Measurements from ENCODE around the gene WWP2.

WWP2 gene

DNA sequence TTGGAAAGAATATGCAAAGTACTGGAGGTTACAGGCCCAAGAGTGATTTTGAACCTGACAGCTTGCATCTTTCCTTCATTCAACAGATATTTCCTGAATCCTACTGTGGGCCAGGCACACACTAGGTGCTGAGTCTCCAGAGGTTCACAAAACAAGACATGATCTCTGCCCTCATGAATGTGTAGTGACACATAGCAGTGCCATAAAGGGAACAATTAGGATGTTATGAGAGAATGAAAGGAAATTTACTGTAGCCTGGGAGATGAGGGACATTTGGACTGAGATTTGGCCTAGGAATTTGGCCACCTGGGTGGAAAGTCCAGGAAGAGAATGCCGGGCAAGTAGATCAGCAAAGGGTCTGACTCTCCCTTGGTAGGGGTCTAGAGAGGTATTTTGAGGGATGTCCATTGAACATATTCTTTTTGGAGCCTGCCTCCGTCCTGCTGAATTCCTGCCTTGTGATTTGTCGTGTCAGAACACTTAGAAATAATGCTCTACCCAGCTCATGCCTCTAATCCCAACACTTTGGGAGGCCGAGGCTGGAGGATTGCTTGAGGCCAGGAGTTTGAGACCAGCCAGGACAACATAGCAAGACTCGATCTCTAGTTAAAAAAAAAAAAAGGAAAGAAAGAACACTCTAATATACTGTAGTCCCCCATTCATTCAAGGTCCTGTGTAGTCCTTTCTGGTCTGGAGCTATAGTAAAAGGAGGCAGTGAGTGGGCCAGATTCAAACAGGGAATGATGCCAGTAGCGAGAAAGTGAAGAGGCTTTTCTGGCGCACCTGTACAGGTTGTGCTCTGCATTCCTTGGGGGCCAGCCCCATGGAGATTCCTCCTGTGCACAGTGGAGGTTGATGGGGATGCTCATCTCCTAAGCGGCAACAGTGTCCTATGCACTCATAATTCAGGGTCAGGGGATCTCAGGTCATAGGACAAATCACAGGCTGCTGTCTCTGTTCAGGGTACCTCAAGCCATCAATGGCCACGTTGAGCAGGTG, 98.4 kb downstream of the WWP2 start:
- DNase-seq = no peak

DNA sequence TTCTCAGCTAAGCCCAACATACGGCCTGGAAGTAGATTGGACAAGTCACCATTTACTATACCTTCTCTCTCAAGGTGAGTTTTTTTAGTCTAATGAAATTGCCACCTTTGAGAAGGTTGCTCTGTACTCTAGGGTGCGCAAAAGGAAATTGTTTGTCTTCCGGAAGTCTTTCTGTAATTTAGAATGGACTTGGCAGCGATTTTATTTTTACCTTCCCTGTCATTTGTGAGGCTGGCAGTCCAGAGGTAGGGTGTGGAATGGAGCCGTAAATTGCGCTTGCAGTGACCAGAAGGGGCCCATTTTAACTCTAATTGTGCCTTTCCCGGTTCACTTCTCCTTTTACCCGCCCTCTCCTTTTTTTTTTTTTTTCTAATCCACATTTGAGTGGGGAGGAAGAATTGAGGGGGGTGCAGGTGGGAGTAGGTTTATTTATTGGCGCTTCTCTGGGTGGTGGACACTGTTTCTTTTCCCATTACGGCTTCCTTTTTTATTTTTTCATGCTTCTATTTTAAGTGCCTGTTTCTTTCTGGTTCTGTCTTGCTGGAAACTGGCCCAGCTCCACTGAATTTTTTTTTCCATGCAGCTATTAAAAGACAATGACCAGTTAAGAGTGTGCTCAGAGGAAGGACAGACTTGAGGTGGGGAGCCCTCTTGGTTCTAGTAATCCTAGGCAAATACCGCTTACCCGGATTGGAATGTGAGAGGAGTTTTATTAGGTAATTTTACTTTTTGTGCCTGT, 99.3 kb downstream of the WWP2 start:
- DNase-seq = no peak

DNA sequence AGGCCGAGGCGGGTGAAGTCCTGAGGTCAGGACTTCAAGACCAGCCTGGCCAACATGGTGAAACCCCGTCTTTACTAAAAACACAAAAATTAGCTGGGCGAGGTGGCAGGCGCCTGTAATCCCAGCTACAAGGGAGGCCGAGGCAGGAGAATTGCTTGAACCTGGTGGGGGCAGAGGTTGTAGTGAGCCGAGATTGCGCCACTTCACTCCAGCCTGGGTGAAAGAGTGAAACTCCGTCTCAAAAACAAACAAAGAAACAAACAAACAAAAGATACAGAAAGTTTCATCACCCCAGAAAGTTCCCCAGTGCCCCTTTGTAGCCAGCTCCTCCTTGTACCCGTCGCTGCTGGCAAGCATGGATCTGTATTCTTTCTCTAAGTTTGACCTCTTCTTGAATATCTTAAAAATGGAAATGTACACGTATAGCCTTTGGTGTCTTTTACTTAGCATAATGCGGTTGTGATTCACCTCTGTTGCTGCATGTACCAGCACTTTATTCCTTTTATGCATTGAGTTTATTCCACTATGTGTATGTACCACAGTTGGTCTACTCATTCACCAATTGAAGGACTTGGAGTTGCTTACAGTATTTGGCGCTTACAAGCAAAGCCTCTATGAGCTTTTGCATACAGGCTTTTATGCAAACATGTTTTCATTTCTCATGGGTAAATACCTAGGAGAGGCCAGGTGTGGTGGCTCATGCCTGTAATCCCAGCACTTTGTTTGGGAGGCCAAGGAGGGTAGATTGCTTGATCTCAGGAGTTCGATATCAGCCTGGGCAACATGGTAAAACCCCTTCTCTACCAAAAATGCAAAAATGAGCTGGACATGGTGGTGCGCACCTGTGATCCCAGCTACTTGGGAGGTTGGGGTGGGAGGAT, 101.5 kb downstream of the WWP2 start:
- DNase-seq = no peak

DNA sequence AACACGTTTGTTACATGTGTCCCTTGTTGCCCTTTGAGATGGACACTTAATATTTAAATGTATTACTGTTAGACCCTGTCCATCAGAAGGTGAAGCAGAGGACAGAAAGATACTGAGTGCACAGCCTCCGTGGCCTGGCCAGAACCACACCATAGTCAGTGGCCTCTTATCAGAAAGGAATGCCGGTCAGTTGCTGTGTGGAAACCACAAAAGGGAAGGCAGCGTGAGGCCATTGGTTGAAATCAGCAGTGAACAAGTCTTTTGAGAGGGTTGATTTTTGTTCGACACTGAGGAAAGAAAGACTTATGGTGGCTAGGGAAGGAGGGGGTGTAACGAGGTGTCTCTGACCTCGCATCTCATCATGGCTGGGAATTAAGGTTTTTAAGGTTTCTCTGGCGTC, 103.6 kb downstream of the WWP2 start:
- no peak for DNase-seq

DNA sequence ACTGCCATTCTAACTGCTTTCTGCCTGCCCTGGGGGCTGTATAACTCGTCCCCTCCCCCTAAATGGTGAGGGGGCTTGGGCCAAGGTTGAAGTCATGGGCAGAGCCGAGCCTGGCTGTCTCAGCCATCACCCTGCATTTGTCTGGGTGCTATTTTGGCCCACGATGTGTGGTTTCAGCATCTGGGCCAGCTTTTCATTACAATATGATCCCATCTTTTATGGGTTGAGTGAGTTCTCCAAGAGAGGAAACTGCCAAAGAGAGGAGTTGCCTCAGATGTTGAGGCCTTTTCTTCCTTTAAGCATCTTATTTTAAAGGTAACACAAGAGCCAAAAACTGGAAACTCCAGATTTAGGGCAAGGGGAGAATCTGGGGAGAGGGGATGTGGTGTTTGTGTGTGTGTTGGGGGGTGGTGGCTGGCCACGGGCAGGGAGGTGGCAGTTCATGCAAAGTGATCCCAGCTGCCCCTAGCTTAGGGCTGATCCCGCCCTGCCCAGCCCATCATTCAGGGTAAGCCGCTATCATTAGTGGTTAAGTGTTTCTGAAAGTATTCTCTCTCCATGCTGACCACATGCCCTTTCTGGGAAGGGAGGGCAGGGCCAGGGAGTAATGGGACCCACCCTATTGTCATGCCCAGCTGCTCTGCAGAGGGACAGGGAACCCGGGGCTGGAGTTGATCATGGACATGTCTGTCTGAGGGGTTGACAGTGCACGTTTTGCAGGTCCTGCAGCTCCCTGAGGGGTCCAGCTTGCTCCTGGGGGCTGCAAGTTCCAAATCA, 105.8 kb downstream of the WWP2 start:
- no peak for DNase-seq

DNA sequence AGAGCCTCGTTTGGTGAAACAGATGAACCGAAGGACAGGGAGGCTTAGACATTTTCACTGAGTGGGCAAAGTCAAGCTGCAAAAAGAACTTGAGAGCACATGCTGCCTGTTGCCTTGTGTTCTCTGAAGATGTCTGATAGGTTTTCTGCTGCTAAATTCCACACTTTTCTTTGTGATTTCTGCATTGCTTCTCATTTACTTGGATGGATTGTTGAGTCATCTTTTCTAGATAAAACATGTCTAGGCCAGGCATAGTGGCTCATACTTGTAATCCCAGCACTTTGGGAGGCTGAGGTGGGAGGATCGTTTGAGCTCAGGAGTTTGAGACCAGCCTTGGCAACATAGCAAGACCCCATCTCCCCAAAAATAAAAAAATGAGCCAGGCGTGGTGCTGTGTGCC, 108.6 kb downstream of the WWP2 start:
- no peak for DNase-seq

DNA sequence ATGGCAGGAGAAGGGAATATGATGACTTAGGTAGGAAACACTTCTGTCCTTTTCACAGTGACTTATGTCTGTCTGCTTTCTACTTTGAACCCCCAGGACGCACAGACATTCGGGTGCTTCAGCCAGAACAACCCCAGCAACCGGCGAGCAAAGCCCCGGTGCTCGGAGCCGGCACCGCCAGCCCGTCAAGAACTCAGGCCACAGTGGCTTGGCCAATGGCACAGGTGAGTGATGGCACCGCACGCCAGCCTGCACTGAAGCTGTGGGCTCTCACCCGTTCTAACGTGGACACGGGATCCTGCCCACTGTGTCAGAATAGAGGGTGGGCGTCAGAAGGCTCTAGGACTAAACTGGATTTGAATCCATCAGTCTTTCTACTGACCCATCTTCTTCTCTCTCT, 109.6 kb downstream of the WWP2 start:
- no peak for DNase-seq

DNA sequence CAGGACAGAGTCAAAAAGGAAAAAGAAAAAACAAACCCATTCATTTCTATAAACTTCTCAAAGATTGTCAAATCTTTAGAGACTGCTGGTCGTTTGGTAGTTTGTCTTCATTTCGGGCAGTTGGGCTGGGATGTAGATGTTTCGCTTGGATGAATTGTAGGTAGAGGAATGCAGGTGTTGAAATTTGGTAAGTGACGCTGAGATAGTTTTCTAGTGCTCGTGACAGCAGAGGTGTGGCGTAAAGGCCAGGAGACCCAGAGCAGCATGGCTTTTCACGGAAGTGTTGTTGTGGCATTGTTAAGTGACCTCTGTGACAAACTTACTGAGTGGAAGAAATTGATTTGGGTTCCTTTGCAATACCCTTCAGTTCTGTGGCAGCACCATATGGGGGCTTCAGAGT, 110.8 kb downstream of the WWP2 start:
- no peak for DNase-seq

DNA sequence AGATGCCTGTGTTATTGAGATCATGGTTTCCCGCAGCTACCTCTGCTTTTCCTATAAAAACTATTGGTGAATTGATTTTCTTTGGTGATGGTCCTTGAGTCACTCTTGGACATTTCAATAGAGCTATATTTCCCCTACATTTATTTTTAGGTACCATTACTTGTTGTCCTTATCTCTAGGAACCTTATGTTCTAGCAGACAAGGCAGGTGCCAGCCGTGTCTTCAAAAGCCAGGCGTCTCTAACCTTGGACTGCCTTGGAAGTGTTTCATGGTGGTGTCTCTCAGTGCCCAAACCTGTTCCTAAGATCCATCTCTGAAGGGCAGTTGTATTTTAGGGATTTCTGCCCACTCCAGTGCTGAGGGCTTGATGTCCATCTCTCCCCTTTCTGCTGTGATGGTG, 111.7 kb downstream of the WWP2 start:
- no peak for DNase-seq

DNA sequence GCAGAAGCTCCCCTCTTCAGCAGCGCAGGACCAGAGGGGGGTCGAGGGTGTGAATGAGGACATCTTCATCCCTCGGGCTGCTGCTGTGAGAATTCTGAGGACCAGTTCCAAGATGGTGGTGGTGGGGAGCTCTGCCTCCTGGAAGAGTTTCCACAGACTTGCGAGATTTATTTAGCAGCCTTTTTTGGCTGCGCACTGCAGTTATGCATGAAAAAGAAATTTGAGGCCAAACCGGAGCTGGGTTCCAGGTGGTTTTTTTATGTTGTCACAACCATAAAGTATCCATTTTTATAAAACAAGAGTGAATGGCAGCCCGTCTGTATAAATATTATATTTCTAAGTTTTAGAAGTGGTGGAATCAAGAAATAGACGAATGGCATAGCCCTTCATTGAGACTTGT, 112.1 kb downstream of the WWP2 start:
- DNase-seq = no peak

DNA sequence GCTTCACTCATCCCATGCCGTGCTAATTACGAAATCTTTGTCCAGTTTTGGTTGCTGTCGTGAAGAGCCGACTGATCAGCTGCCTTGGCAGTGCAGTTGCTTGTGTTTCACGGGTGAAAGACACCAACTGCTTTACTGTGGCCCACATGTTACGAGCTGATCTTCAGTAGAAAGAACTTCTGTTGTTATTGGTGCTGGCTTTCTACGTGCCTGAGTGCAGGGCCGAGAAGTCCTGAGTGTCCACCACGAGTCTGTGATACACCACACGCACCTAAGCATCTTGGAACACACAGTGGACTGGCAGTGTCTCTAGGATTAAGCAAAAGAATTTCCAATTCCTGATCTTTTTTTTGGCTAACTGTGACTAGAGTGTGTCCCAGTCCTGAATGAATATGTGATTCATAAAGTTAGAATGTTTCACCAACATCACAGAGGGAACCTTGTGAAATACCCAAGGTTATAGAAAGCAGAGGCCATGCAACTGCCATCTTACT, 118.6 kb downstream of the WWP2 start:
- no peak for DNase-seq

DNA sequence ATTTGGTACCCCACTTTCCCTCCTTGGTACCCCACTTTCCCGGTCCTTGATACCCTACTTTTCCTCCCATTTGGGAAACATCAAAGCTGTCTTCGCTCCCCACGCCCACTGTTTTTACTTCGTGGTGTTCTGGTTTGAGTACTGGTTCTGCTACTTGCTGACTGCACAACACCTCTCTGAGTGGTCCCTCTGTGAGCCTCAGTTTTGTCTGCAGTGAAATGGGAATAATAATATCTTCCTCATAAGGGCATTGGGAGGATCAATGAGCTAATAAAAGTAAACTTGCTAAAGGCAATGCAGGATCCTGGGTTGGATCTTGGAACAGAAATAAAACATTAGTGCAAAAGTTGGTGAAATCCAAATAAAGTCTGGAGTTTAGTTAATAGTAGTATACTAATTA, 119.0 kb downstream of the WWP2 start:
- no peak for DNase-seq

DNA sequence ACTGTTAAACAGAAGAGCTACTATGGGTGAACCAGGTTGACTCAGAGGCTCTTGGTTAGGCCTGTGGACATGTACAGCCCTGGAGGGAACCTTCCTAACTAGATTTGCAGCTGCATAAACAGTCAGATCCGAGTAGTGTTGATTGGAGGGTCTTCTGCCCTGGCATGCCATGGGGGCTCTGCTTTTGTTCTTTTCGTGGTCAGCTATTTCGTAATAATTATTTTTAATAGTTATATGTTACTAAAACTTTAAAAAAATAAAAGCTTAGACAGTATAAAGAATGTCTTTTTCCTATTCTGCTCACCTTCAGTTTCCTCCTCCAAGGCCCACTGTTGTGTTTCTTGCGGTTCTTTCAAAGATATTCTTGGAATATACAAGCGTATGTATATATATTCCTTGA, 121.6 kb downstream of the WWP2 start:
- no peak for DNase-seq

DNA sequence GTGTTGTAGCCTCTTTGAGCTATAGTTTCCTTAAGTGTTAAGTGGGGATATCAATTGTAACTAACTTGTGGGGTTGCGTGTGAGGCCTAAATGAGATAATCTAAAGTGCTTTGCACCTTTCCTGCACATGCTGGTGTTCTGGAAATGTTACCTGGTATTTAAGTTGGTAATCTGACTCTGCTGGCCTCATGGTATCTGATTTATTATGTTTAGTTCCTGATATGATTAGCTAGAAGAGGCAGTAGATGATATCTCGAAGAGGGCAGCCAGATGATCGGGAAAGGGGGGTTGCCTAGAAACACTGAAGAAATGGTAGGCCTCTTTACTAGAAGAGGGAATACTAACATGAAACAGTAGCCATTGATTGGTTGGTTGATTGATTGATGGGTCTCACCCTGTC, 123.6 kb downstream of the WWP2 start:
- no peak for DNase-seq

DNA sequence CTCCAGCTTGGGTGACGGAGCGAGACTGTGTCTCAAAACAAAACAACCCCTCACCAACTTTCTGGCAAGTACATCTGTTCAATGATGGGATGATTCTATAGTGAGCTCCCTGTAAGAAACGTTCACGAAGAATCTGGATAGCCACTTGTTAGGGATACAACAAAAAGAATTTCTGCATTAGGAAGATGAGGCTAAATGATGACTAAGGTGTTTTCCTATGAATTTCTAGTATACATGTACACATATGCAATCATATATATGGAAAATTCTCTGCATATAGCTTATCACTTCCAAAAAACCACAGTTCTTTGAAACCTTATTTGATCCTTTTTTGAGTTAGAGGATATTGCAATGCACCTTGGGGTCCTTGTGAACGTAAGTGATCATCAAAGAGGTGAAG, 124.6 kb downstream of the WWP2 start:
- DNase-seq = no peak

DNA sequence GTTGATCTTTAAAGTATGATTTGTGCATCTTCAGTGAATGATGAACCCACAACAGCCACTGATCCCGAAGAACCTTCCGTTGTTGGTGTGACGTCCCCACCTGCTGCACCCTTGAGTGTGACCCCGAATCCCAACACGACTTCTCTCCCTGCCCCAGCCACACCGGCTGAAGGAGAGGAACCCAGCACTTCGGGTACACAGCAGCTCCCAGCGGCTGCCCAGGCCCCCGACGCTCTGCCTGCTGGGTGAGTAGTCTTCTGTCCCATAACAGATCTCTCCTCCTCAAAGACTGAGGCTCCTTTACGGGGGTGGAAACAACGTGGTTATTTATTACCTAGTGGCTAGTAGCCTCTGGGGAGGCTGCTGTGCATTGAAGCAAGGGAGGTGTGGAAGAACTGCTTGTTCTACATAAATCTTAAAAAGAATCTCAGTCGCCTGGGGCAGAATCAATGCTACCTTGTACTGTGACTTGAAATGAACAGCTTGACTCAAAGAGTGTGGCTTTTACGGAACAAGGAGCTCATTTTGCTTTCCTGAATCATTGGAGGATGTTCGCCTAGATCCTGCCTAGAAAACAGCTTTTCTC, 126.0 kb downstream of the WWP2 start:
- no peak for DNase-seq

DNA sequence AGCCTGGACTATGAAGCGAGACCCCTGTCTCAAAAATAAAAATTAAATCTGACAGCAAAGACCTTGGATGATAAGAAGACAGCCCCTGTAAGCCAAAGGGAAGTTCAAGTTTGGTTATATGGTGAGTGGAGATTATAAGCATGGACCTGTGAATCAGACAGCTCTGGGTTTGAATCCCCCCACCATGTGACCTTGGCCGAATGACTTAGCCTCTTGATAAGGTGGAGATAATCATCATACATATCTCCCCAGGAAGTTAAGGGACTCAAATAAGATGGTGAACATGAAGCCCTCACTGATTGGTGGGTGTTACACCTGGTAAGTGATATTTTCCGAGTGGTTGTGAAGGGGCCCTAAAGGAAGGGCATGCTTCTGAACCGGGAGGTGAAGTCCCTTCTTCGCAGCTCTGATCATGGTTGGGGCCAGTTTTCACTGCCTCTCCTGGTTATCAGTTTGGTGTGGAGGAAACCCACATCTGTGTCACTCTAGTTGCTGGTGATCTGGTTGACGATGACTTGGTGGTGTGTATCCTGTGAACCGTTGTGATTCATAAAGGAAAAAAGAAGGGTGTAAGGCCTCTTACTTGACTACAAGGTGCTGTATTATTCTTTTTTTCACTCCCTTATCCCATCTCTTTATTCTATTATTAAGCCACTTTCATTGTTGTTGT, 127.3 kb downstream of the WWP2 start:
- DNase-seq = no peak

DNA sequence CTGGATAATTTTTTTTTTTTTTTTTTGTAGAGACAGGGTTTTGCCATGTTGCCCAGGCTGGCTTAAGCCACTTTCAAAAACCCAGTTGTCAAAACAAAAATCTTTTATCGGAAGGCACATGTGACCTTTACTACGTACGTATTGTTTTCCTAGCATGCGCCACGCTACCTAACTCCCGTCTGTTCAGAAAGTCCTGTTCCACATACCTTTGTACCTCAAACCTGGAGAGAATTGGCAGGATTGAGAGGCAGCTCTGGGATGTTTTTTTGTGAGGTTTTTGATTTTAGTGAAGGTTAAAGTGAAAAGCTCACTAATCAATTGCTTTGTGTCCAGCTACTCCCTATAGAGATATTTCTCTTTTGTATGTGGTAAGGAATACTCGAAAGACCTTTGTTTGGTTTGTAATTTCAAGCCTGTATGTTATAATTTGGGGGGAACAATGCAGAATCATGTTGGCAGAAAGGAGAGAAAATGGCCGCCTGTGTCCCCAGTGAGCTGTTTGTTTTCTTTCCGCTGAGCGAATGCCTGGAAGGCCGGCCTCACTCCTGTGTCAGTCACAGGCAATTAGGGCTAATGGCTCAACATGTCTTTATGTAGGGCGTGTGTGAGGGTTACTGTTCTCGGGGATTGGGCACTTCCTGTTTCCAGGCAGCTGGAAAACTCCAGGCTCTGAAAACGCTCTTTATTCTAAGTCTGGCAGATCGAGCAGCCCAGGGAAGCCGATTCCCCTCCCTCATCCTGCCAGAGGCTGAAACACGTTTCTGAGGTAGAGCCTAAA, 128.2 kb downstream of the WWP2 start:
- DNase-seq = no peak

DNA sequence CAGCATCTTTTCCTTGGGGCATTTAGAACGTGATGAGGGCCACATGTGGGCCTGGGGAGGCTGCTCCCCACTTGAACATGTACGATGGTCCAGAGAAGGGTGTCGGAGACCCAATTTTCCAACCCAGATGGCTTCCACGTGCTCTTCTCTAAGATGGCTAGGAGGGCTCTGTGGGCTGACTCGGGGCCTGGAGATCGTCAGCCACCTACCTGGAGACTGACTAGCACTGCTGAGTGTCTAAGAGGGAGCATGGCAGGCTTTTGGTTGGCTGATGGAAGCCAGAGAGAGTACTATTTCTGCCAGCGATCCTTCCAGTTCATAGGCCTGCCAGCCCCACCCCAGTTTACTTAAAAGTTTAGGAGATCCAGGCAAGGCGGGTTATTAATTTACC, 128.8 kb downstream of the WWP2 start:
- DNase-seq = no peak

DNA sequence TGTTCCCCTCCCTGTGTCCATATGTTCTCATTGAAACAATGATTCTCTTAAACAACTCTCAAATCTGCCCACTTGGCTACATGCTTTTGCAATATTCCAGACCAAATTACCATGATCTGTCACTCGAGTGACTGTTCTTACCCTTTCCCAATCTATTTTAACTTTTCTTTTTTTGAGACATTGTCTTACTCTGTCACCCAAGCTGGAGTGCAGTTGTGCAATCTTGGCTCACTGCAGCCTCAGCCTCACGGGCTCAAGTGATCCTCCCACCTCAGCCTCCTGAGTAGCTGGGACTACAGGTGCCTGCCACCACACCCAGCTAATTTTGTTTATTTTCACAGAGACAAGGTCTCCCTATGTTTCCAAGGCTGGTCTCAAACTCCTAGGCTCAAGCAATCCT, 130.2 kb downstream of the WWP2 start:
- no peak for DNase-seq
